ENCODE results near the gene INPP5A.

GRCh38 chr10:132667342-132668047, 129.9 kb downstream of the INPP5A start:
- TF ChIP-seq CTCF (conservative IDR thresholded peaks at IDR 0.05) (no peak), ZFX (IDR thresholded peaks at IDR 0.05) (no peak)
